ENCODE results near the gene GRM8. TPM values are rescaled to one million over a fixed set of nuclear protein-coding genes. Genes with fewer than 3 reads are reported as not detected.

GRM8 gene
- polyA plus RNA-seq, 1 donor (not counting 4 experiments of a cell fraction or from before 2014, with no cell fraction given): not detected

GRCh38 chr7:126394406-126394805, 858.3 kb downstream of the GRM8 start:
- DNase-seq (ENCODE audit: low read depth, low spot score): no peak
- Histone ChIP-seq H3K9ac (ENCODE audit: control insufficient read depth, extremely low read depth, insufficient read depth, low read length) (no peak overlapping the region), H3K27ac (ENCODE audit: control insufficient read depth, insufficient read depth, low read length) (no peak overlapping the region)

More at GRCh38 chr7:126394406-126394805, 858.3 kb downstream of the GRM8 start:
- no peak for FAIRE-seq
- no peaks in the 10 kb centered on the region for H3K79me2 ChIP-seq (ENCODE audit: control insufficient read depth, insufficient read depth, low read length)
- no peak overlapping the region for H3K4me2 ChIP-seq (ENCODE audit: control insufficient read depth, extremely low read depth, insufficient read depth, low read depth, low read length)
- H2AFZ ChIP-seq (ENCODE audit: control insufficient read depth, low read length): no peak overlapping the region
- H3K4me1 ChIP-seq (ENCODE audit: control insufficient read depth, extremely low read depth, insufficient read depth, low read length): no peaks in the 10 kb centered on the region
- no peaks in the 10 kb centered on the region for H3K36me3 ChIP-seq (ENCODE audit: control insufficient read depth in 2 of 2, extremely low read depth in 1 of 2, insufficient read depth in 2 of 2, low read length in 2 of 2)
- no peaks in the 10 kb centered on the region for H3K9me3 ChIP-seq (ENCODE audit: control insufficient read depth, low read depth, low read length)
- no peaks in the 10 kb centered on the region for H4K20me1 ChIP-seq (ENCODE audit: control insufficient read depth, extremely low read depth, insufficient read depth, low read length)
- no peaks in the 10 kb centered on the region for H3K9me1 ChIP-seq (ENCODE audit: control insufficient read depth, extremely low read depth, insufficient read depth, low read length)
- no peak overlapping the region for H3K4me3 ChIP-seq (ENCODE audit: control insufficient read depth in 2 of 3, extremely low read depth in 1 of 3, insufficient read depth in 2 of 3, low read depth in 1 of 3, low read length in 3 of 3)
- TF ChIP-seq CTCF (optimal IDR thresholded peaks at IDR 0.05 in 1 of 3, IDR thresholded peaks at IDR 0.05 in 1 of 3, conservative IDR thresholded peaks at IDR 0.05 in 1 of 3; ENCODE audit: extremely low read depth in 1 of 3, insufficient read depth in 2 of 3, low read length in 3 of 3) (no peak), EZH2 (IDR thresholded peaks at IDR 0.05; ENCODE audit: low read length) (no peak)
- dilution Hi-C loops (cut with MboI; ENCODE audit: extremely low pct_ligation_motif_present, low sequenced_read_pairs): no loop called here
- H3K27me3 ChIP-seq (ENCODE audit: control insufficient read depth, extremely low read depth, insufficient read depth, low read length): no peaks in the 10 kb centered on the region

Small RNA genes within 50 kb of the gene (small RNA-seq; reads per million reads assigned to genes)
- 0 to 1.0 (median 0) reads per million in 3 experiments for gene MIR592 (ENCODE audit: insufficient read length in 3 of 3, low read depth in 3 of 3, low replicate concordance in 1 of 3)

Other genes starting within 250 kb of the GRM8 start
- gene ZNF800, start 139.8 kb upstream of the GRM8 start, polyA plus RNA-seq: 11.4 to 18.0 TPM (median 13.5 TPM) in 3 replicates